ENCODE measurements around the gene C19orf85. TPM values are rescaled to one million over a fixed set of nuclear protein-coding genes. Genes with fewer than 3 reads are reported as not detected.

Gene C19orf85
- total RNA-seq, 2 donors from 2014 or later = not detected

- H3K9me3 ChIP-seq = no peaks in the 10 kb centered on the region
- DNase-seq (ENCODE audit: low spot score) = no peak
- H3K36me3 ChIP-seq = no peaks in the 10 kb centered on the region
- peaks cover 0 to 31% of the 10 kb centered on the region in 2 donors for H3K4me1 ChIP-seq
- H3K27ac ChIP-seq = no peak overlapping the region
- H3K4me3 ChIP-seq = no peak overlapping the region
- no peak for TF ChIP-seq CTCF (IDR thresholded peaks at IDR 0.05)
- no peaks in the 10 kb centered on the region for H3K27me3 ChIP-seq
These were observed 10.0 kb upstream of the C19orf85 start for GRCh38 chr19:55474269-55475265.

DNA sequence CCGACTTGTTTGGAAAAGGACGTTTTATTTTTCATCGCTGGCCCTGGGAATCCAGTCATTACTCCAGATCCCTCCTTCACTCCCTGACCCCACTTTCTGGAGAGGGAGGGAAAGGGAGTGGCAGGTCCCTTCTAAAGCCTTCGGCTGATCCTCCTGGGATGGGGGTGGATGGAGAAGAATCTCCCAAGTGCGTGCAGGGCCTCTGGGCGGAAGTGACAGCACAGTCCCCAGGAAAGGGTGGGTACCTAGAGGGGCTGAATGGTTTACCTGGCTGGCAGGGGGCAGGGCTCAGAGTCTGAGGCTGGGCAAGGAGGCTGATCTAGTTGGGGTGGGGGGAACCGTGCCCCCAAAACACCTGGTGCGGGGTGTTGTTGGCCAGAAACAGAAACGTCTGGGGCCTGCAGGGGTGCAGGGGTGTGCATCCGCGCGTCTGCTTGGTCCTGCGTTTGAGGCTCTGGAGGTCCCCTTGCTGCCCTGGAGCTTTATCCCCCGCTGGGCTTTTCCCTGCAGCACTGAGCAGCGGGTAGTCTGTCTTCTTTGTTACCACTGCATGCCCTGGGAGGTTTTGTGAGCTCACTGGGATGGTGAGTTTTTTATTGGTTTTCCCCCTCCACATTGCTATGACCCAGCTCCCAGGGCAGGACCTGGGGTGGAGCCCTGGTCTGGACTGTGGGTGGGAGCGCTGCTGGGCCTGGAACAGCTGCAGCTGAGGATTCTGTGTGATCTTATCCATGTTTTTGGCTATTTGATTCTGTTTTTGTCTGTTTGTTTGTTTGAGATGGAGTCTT lies 8.9 kb upstream of the C19orf85 start:
- no peaks in the 10 kb centered on the region for H3K36me3 ChIP-seq
- TF ChIP-seq CTCF (IDR thresholded peaks at IDR 0.05) = no peak
- no peaks in the 10 kb centered on the region for H3K27me3 ChIP-seq
- peaks cover 0 to 19% of the 10 kb centered on the region in 2 donors for H3K4me1 ChIP-seq
- H3K9me3 ChIP-seq = no peaks in the 10 kb centered on the region
- no peak for DNase-seq (ENCODE audit: low spot score)
- no peak overlapping the region for H3K4me3 ChIP-seq
- H3K27ac ChIP-seq = no peak overlapping the region

DNA sequence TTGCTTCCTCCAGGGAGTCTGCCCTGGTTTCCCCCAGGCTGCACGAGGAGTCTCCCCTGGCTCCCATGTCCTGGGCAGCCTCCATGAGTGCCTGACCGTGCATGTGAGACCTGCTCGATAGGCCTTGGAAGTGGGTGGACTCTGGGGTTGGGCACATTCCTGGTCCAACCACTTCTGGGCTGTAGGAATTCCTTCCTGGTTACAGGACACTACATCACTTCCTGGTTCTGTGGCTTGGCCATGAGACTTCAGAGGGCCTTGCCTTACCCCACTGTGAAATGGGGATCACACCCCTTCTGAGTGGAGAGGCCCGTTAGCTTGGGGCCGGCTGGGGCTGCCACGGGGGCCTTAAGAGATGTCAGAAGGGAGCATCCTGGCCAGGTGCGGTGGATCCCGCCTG lies 7.9 kb upstream of the C19orf85 start:
- Histone ChIP-seq H3K27me3 (no peaks in the 10 kb centered on the region), H3K4me1 (peaks cover 0 to 17% of the 10 kb centered on the region in 2 donors), H3K9me3 (no peaks in the 10 kb centered on the region), H3K4me3 (no peak overlapping the region), H3K36me3 (no peaks in the 10 kb centered on the region), H3K27ac (no peak overlapping the region)
- DNase-seq (ENCODE audit: low spot score) = no peak
- TF ChIP-seq CTCF (IDR thresholded peaks at IDR 0.05) = no peak

DNA sequence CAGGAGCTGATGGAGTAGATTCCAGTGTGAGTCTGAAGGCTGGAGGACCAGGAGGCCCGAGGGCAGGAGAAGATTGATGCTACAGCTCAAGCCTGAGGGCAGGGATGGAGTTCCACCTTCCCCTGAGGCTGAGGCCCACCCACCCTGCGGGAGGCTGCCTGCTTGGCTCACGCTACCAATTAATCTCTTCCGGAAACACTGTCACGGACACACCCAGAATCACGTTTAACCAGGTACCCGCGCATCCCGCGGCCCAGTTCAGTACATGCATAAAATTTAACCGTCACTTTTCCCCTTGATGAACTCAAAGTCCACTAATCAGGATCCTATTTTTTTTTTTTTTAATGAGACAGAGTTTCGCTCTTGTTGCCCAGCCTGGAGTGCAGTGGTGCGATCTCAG lies 6.7 kb upstream of the C19orf85 start:
- Histone ChIP-seq H3K27ac (no peak overlapping the region), H3K4me3 (no peak overlapping the region), H3K9me3 (no peaks in the 10 kb centered on the region), H3K36me3 (no peaks in the 10 kb centered on the region), H3K27me3 (no peaks in the 10 kb centered on the region), H3K4me1 (peaks cover 0 to 15% of the 10 kb centered on the region in 2 donors)
- no peak for DNase-seq (ENCODE audit: low spot score)
- TF ChIP-seq CTCF (IDR thresholded peaks at IDR 0.05) = no peak

DNA sequence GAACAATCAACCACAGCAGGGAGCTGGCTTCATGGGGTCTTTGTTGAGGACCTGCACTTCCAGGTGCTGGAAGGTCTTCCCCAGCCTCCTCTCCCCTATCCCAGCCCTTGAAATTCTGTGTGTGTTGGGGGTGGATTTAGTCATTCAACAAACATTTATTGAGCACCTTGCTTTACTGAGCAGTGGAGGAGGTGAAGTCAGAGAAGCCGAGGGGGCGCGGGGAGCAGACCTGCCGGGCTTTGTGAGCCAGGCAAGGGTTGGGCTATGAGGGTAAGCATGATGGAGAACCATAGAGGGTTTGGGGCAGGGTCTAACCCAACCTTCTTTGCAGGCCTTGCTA lies 3.5 kb upstream of the C19orf85 start:
- no peak for TF ChIP-seq CTCF (IDR thresholded peaks at IDR 0.05)
- Histone ChIP-seq H3K4me3 (no peak overlapping the region), H3K9me3 (no peaks in the 10 kb centered on the region), H3K27me3 (no peaks in the 10 kb centered on the region), H3K36me3 (no peaks in the 10 kb centered on the region), H3K4me1 (peaks cover 0 to 9% of the 10 kb centered on the region in 2 donors), H3K27ac (no peak overlapping the region)
- no peak for DNase-seq (ENCODE audit: low spot score)

Data from right atrium auricular region (tissue), 2 donors.